B cell (primary cell): ENCODE data around the gene S100A8. TPM values are rescaled to one million over a fixed set of nuclear protein-coding genes. Genes with fewer than 3 reads are reported as not detected.

Experiments
- ATAC-seq: fragments of 200-7000 bp; cut with Tn5 transposase; one replicate; pipeline ENCODE4 v1.10.0; 2021; ENCODE audit warnings: low read depth, mild to moderate bottlenecking, moderate number of reproducible peaks, moderate library complexity
- CTCF ChIA-PET: fragments of 350-600 bp; sonication (Branson Sonifier 250); formaldehyde crosslinking; loops from one replicate; lab custom pipeline; 2021; ENCODE audit warnings: antibody characterized with exemption, inconsistent platforms; lab: Charles Lee
- POLR2A ChIA-PET: fragments of 350-600 bp; sonication (Branson Sonifier 250); formaldehyde crosslinking; loops from one replicate; lab custom pipeline; 2021; ENCODE audit warnings: antibody characterized with exemption; lab: Charles Lee
- DNase-seq: peaks from one replicate; pipeline ENCODE4 v3.0.0; 2013
- H2AFZ ChIP-seq: 2 replicates; pipeline ENCODE4 v1.6.1; 2012; ENCODE audit warnings: mild to moderate bottlenecking, low read depth, low read length; ENCODE audit not compliant: insufficient read depth, poor library complexity, severe bottlenecking
- H3K27ac ChIP-seq, 2 donors: 1 replicate in 1 of 2; 2 replicates in 1 of 2; pipeline ENCODE4 v1.5.1; 2012 to 2013; ENCODE audit warnings: low read length in 2 of 2, mild to moderate bottlenecking in 2 of 2, moderate library complexity in 1 of 2
- H3K27me3 ChIP-seq, 4 experiments: fragments of 200-600 bp in 1 of 4; sonication (generic) in 1 of 4; replicated peaks in 1 of 4; 1 replicate in 2 of 4; 2 replicates in 2 of 4; pipeline versions ENCODE4 v1.6.1 to v1.7.0; 2013 to 2016; ENCODE audit warnings: low read length in 3 of 4, mild to moderate bottlenecking in 2 of 4, mixed read lengths in 1 of 4, moderate library complexity in 1 of 4; ENCODE audit not compliant: insufficient read depth in 4 of 4, control insufficient read depth in 3 of 4; ENCODE audit errors: control extremely low read depth in 1 of 4
- H3K36me3 ChIP-seq, 2 experiments: replicated peaks in 1 of 2; 1 replicate in 1 of 2; 2 replicates in 1 of 2; pipeline versions ENCODE4 v1.6.1 to v1.7.1; 2013; ENCODE audit warnings: low read length in 1 of 2; ENCODE audit not compliant: insufficient read depth in 2 of 2, control insufficient read depth in 1 of 2; ENCODE audit errors: control extremely low read depth in 1 of 2, extremely low read depth in 1 of 2
- H3K4me1 ChIP-seq, 2 donors: fragments of 200-600 bp in 1 of 2; sonication (generic) in 1 of 2; 1 replicate in 1 of 2; 2 replicates in 1 of 2; pipeline versions ENCODE4 v1.5.1 to v1.6.1; 2013 to 2017; ENCODE audit warnings: low read length in 2 of 2; ENCODE audit not compliant: control insufficient read depth in 2 of 2, insufficient read depth in 2 of 2
- H3K4me2 ChIP-seq: replicated peaks from 2 replicates; pipeline ENCODE3; 2012; ENCODE audit warnings: mild to moderate bottlenecking, low read depth, low read length; ENCODE audit not compliant: poor library complexity, severe bottlenecking
- H3K4me3 ChIP-seq, 5 experiments: fragments of 200-600 bp in 1 of 5; sonication (generic) in 1 of 5; 1 replicate in 3 of 5; 2 replicates in 2 of 5; pipeline versions ENCODE4 v1.5.1 to v1.7.0; 2011 to 2016; ENCODE audit warnings: low read length in 4 of 5, mild to moderate bottlenecking in 4 of 5, low read depth in 2 of 5, control low read depth in 1 of 5, moderate library complexity in 1 of 5; ENCODE audit not compliant: insufficient read depth in 1 of 5; ENCODE audit errors: control extremely low read depth in 1 of 5, extremely low read depth in 1 of 5
- H3K79me2 ChIP-seq: fragments of 200-600 bp; sonication (generic); one replicate; pipeline ENCODE4 v1.6.0; 2016; ENCODE audit warnings: low read length; ENCODE audit not compliant: control insufficient read depth, insufficient read depth
- H3K9ac ChIP-seq: fragments of 200-600 bp; sonication (generic); 2 replicates; pipeline ENCODE4 v1.6.1; 2017; ENCODE audit warnings: mild to moderate bottlenecking, low read length, moderate library complexity
- H3K9me3 ChIP-seq, 3 donors: one replicate each; pipeline versions ENCODE4 v1.6.1 to v1.7.1; 2013; ENCODE audit warnings: low read length in 2 of 3; ENCODE audit not compliant: control insufficient read depth in 2 of 3, insufficient read depth in 1 of 3; ENCODE audit errors: control extremely low read depth in 1 of 3
- H4K20me1 ChIP-seq: 2 replicates; pipeline ENCODE4 v1.6.0; 2012; ENCODE audit warnings: mild to moderate bottlenecking, low read length; ENCODE audit not compliant: insufficient read depth, control insufficient read depth, poor library complexity, severe bottlenecking
- H3K27ac Mint-ChIP-seq: one replicate; pipeline ENCODE4 v1.8.0; 2021; ENCODE audit warnings: mixed read lengths
- H3K27me3 Mint-ChIP-seq: one replicate; pipeline ENCODE4 v1.8.0; 2021; ENCODE audit warnings: mixed read lengths
- H3K4me1 Mint-ChIP-seq: one replicate; pipeline ENCODE4 v1.8.0; 2021; ENCODE audit warnings: mixed read lengths
- H3K4me3 Mint-ChIP-seq: one replicate; pipeline ENCODE4 v1.8.0; 2021; ENCODE audit warnings: mixed read lengths
- H3K9me3 Mint-ChIP-seq: one replicate; pipeline ENCODE4 v1.8.0; 2022; ENCODE audit warnings: mixed read lengths; ENCODE audit not compliant: insufficient read depth
- CTCF ChIP-seq: fragments of 200-600 bp; IDR thresholded peaks from one replicate; pipeline ENCODE4 v1.8.0; 2022; ENCODE audit warnings: antibody characterized with exemption, mild to moderate bottlenecking
- EZH2 ChIP-seq: IDR thresholded peaks from 2 replicates; pipeline ENCODE4 v1.6.1; 2012; ENCODE audit warnings: borderline replicate concordance, low read depth, mild to moderate bottlenecking, moderate library complexity, low read length; ENCODE audit not compliant: insufficient read depth, poor library complexity, severe bottlenecking
- WGBS: methylation state at CpG from one replicate; pipeline ENCODE4 v1.1.5; 2013; ENCODE audit warnings: missing lambda C conversion rate; ENCODE audit not compliant: insufficient coverage; 5-methylcytosine and 5-hydroxymethylcytosine counted together
- intact Hi-C: fragments of 100-400 bp; cut with micrococcal nuclease; formaldehyde crosslinking; loops from one replicate; pipeline ENCODE4 v1.10.0; 2022
- polyA plus RNA-seq: library from polyadenylated mRNA; depleted of rRNA; stranded (reverse); fragments of >200 nt; gene quantifications from 2 replicates; pipeline ENCODE4 v1.2.3, GENCODE V29; 2012
- total RNA-seq, 2 donors: library from RNA; stranded (reverse); fragments of 120-200 nt in 1 of 2; gene quantifications; 1 replicate in 1 of 2; 2 replicates in 1 of 2; pipeline versions ENCODE4 v1.2.3 to v1.2.4, GENCODE V29; 2013 to 2022

Gene S100A8
- total and polyA plus RNA-seq, 2 donors (not counting 1 experiment from before 2014, with no cell fraction given): 3.3 to 16.7 TPM

DNA sequence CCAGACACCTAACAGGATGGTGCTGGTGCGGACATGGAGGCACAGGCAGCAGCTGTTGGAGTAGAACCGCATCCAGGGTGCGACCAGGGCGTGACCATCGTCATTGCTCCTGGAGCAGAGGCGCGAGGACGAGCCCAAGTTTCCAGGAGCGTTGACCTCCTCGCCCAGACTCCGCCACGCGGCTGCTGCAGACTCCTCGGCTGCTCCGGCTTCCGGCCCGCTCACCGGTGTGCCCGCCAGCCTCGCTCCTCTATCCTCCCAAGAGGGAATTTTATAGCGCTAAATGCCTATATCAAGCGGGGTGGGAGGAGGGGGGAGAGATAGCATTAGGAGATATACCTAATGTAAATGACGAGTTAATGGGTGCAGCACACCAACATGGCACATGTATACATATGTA is 10.2 kb downstream of the S100A8 start:
- H3K4me3 Mint-ChIP-seq: no peak overlapping the region
- CTCF ChIA-PET: no interaction called here

DNA sequence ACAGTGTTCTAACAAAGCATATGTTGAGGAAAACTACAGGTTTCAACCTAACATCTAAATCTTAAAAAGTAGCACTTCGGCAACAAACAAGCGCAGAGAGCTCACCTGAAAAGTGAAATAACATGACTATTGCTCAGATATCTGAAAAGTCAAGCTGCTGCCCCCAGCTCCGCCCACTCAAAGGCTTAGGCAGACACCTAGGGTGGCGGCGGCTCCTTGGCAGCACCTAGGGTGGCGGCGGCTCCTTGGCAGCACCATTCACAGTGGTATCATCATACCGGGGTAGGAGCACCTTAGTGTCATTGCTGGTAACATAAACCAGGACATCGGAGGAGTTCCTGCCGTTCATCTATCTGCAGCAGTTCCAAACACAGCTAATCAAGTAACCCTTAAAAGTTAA is 11.3 kb downstream of the S100A8 start:
- WGBS: 95% methylated on average over 7 of the region's 10 CpGs
- DNase-seq (no peak), ATAC-seq (no peak)
- intact Hi-C loops: no loop called here
- peaks cover 0 to 6% (median 0%) of the 10 kb centered on the region in 3 donors for H3K9me3 ChIP-seq
- Mint-ChIP-seq H3K4me1 (no peaks in the 10 kb centered on the region), H3K27ac (no peak overlapping the region), H3K4me3 (no peak overlapping the region), H3K27me3 (peaks cover 45% of the 10 kb centered on the region), H3K9me3 (no peaks in the 10 kb centered on the region)
- H3K79me2 ChIP-seq: no peaks in the 10 kb centered on the region
- no peak overlapping the region for H3K4me3 ChIP-seq
- peaks cover 0 to 10% (median 4%) of the 10 kb centered on the region in 4 experiments for H3K27me3 ChIP-seq
- CTCF ChIA-PET: no interaction called here
- H2AFZ ChIP-seq: no peak overlapping the region
- POLR2A ChIA-PET: no interaction called here
- H4K20me1 ChIP-seq: no peaks in the 10 kb centered on the region
- H3K4me2 ChIP-seq: no peak overlapping the region
- no peak overlapping the region for H3K9ac ChIP-seq
- H3K27ac ChIP-seq: no peak overlapping the region
- H3K36me3 ChIP-seq: no peaks in the 10 kb centered on the region
- H3K4me1 ChIP-seq: no peaks in the 10 kb centered on the region
- TF ChIP-seq CTCF (no peak), EZH2 (no peak)

More for the DNA sequence above, 10.2 kb downstream of the S100A8 start:
- Histone ChIP-seq H3K4me3 (no peak overlapping the region), H3K4me1 (no peaks in the 10 kb centered on the region), H3K79me2 (no peaks in the 10 kb centered on the region), H3K36me3 (no peaks in the 10 kb centered on the region), H2AFZ (no peak overlapping the region), H3K9me3 (peaks cover 0 to 6% (median 0%) of the 10 kb centered on the region in 3 donors), H3K27ac (no peak overlapping the region), H4K20me1 (no peaks in the 10 kb centered on the region), H3K9ac (no peak overlapping the region), H3K4me2 (no peak overlapping the region), H3K27me3 (peaks cover 0 to 7% (median 3%) of the 10 kb centered on the region in 4 experiments)
- H3K9me3 Mint-ChIP-seq: no peaks in the 10 kb centered on the region
- H3K4me1 Mint-ChIP-seq: no peaks in the 10 kb centered on the region
- WGBS: 100% methylated on average over 13 of the region's 23 CpGs
- no peak overlapping the region for H3K27ac Mint-ChIP-seq
- ATAC-seq (no peak), DNase-seq (no peak)
- no peak for TF ChIP-seq CTCF
- TF ChIP-seq EZH2: no peak
- intact Hi-C loops: no loop called here
- POLR2A ChIA-PET: no interaction called here
- H3K27me3 Mint-ChIP-seq: peaks cover 43% of the 10 kb centered on the region
